HG03280 (cell line): ENCODE measurements around the gene NPRL2.
A peak's percentile ranks its signal among the peaks of the same experiment; 100 is the strongest.

Experiments used
- ATAC-seq: cut with Tn5 transposase; IDR thresholded peaks from one replicate; pipeline ENCODE4 v1.9.1; 2021; ENCODE audit warnings: mild to moderate bottlenecking, moderate library complexity; ENCODE audit not compliant: unreplicated experiment

Gene NPRL2

DNA sequence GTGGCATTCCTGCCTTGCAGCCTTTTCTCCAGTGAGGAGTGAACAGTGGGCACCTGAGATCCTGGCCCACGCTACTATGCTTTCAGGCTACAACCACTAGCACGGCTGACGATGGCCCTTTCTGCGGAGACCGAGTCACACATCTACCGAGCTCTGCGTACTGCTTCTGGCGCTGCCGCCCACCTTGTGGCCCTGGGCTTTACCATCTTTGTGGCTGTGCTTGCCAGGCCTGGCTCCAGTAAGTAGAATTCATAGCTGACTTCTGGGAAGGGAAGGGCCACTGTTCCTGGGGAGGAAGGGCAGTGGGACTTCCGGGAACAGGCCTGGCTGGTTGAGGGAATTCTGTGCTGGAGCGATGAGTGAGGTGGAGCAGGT, 735 bp upstream of the NPRL2 start:
- ATAC-seq, result no peak

DNA sequence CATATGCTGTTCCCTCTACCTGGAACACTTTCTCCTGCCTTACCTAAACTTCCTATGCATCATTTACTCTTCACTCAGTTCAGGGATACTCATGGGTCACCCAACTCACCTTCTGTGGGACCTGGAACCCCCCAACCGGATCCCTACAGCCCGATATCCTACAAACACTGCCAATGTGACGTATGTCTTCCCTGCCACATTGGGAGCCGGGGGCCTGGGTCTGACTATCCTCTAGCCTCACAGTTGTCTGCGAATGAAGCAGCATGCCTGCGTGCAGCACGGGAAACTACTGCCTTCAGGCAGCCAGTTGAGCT, 405 bp downstream of the NPRL2 start:
- ATAC-seq, result no peak

DNA sequence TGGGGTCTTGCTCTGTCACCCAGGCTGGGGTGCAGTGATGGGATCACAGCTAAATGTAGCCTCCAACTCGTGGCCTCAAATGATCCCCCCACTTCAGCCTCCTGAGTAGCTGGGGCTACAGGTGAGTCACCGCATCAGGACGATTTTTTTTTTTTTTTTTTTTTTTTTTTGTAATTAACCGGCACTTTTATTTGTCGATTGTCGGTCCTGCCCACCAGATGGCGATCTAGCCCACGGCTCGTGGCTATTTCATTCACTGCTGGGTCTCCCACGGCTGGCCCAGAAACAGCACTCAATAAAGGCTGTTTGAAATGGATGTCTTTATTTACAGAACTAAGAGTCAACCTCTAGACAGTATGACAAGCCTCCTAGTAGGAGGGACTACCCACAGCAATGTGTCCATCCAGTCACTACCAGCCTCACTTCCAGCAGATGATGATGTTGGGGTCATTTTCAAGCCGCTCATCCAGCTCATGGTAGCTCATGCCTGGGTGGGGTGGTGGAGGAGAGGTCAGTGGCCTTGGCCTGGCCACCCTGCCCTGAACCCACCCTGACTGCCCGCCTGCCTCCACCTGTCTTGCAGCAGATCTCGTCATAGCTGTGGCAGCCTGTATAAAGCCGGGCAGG, 3.3 kb downstream of the NPRL2 start:
- ATAC-seq, result no peak

DNA sequence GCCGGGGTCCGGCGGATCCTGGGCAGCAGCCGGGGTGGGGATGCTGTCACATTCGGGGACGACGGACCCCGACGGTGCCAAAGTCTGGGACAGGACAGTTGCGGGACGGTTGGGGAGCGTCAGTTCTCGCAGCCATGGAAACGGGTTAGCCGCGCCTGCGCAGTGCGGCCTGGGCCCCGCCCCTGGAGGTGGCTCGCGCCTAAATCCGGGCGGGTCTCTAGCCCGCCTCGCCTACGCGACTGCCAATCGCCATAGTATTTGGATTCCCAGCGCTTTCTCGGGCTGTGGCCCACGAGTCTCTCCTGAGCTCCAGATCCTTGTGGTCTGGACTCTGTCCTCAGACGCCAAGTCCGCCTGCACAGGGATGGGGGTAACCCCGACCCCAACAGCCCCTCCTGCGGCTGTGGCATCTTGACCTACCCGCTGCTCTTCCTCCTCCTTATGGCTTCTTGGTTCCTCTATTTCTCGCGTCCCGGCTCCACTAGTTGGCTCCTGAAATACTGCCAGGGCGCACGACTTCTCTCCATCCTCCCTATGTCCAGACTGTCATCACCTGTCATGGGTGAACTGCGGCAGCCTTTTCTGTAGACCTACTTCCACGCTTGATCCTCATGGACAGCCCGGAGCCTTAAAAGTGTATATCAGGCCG, 4.9 kb downstream of the NPRL2 start, which contains the start of gene ZMYND10:
Gene ZMYND10 (minus strand): TSS at position 147 of the 649 bp plus-strand sequence. CDS start 153 bp downstream, outside the sequence.
- no peak for ATAC-seq

DNA sequence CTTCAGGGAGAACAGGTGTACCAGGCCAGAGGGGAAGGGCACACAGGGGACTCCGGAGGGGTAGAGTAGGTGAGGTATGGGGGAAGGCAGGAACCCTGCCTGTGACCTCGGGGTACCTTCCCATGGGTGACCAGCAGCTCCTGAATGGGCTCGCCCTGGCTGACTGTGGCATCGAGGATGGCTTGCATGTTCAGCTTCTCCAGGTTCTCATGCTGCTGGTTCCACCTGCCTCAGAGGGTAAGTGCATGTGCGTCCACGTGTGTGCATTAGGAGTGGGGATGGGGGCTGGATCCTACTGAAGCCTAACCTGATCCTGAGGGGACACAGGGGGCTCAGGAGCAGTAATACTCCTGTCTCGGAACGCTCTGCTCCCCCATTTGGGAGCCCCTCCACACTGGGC, 5.6 kb downstream of the NPRL2 start:
- no peak for ATAC-seq

DNA sequence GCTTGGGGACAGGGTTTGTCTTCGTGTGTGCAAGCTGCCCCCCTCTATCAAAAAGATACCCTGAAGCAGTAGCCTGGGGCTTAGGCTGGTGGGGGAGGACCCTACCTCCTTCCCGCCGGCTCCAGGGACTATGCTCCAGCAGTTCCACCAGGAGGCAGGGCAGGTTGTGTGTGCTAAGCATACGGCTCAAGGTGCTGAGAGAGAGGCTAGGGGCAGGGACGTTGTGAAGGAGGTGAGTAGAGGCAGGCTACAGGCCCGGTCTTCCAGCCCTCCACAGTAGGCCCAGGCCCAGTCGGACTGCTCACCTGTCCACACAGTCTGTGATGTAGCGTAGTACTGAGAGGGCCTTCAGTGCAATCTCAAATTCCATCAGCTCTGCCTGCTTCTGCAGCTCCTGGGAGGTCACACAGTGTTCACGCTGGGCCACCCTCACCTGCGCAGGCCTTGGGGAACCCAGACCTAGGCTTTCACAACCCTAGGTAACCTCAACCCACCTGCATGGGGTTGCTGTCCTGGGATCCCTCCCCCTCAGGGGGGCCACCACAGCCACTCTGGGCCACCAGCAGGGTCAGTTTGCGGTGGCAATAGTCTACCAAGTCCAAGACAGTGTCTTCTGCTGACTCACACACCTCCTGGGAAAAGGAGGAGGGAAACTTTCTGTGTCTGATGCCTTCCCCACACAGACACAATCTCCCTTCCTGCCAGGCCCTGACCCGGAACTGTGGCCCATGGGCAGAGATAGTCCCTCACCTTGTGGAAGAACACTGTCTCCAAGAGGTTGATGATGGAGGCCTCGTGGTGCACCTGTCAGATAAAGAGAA, 7.6 kb downstream of the NPRL2 start:
- ATAC-seq, result no peak

DNA sequence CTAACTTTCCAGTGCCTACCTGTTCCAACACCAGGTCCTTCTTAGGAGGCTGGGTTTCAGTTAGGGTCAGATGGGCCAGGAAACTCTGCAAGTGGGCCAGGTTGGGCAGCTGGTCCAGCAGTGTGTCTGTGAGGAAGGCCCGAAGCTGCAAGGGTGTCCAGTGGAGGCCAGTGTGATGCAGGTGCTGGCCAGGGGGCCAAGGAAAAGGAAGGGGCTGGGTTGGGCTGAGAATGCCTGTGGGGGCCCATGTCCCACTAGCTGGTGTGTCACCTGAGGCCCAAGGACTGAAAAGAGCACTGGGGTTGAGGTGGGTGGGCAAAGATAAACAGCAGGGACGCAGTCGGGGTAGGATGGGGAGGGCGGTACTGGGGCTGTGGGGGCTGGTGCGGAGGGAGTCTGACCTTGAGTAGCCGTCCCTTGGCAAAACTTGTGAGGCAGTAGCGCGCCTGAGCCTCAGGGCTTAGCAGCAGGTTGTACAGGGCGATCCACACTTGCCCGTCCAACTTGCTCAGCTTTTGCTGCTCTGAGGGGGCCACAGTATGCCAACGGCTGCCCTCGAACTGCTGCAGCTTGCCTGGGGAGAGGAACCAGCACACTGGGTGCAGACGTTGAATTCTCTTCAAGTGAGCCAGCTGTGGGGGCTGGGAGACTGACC, 8.5 kb downstream of the NPRL2 start:
- no peak for ATAC-seq

DNA sequence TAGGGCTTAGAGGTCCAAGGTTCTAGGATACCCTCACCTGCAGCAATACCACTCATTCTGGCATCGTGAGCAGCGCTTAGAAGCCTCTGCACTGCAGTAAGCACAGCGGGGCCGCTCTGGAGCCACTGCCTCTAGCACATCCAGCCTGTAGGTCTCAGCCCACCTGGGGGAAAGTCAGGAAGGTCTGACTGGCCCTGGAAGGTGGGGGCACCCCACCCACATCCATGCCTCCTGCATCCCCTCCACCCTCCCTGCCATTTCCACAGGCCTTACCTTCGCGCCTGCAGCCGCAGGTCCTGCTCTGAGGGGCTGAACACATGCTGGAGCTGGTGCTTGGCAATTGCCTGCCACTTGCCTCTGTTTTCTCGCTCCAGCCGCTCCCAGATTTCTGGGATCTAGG, 9.0 kb downstream of the NPRL2 start:
- ATAC-seq, result no peak

DNA sequence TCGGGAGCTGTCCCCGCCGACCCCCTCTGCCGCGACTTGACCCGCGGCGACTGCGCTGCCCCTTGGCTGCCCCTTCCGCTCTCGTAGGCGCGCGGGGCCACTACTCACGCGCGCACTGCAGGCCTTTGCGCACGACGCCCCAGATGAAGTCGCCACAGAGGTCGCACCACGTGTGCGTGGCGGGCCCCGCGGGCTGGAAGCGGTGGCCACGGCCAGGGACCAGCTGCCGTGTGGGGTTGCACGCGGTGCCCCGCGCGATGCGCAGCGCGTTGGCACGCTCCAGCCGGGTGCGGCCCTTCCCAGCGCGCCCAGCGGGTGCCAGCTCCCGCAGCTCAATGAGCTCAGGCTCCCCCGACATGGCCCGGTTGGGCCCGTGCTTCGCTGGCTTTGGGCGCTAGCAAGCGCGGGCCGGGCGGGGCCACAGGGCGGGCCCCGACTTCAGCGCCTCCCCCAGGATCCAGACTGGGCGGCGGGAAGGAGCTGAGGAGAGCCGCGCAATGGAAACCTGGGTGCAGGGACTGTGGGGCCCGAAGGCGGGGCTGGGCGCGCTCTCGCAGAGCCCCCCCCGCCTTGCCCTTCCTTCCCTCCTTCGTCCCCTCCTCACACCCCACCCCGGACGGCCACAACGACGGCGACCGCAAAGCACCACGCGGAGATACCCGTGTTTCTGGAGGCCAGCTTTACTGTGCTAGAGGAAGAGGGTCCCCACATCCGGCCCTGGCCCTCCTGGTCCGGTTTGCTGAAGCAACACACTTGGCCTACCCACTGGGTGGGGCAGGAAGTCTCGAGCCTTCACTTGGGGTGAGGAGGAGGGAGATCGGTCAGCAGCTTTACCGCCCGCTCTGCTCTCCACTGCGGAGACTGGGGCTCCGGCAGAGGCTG, 9.9 kb downstream of the NPRL2 start, which contains the start of gene RASSF1:
Gene RASSF1 (minus strand): TSS at position 389 of the 882 bp plus-strand sequence. CDS start 31 bp downstream, at position 358.
- no peak for ATAC-seq

DNA sequence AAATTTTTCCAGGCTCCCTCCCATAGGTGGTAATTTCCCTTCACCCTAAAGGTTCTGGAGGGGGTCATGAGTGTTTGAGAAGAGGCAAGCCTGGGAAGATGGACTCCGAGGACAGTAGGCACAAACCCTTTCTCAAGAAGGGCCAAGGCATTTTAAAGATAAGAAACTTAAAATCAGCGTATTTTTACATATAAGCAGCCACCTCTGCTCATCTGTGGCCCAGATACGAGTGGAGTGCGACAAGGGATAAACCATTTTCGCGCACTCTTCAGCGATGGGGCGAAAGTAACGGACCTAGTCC, 10.5 kb downstream of the NPRL2 start:
- ATAC-seq, result no peak

DNA sequence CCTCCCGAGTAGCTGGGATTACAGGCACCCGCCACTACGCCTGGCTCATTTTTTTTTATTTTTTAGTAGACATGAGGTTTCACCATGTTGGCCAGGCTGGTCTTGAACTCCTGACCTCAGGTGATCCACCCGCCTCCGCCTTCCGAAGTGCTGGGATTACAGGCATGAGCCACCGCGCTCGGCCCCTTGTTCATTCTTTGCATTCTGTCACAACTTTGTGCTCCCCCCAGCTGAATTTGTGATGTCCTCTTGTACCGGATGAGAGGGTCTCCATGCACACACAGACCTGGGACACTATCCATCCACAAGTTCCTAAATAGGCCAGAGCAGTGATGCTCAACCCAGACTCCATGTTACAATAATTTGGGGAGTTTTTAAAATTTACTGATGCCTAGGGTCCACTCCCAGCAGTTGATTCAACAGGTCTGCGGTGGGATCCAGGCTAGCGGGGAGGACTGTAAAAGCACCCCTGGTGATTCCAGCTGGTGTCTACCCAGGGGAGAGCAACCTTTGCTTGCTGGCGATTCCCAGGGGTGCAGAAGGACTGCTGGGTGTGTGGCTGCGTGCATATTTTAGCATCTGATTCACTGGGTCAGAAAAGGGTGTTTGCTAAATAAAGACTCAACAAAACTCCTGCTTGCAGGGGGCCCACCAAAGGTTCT, 11.0 kb downstream of the NPRL2 start:
- ATAC-seq, result no peak

DNA sequence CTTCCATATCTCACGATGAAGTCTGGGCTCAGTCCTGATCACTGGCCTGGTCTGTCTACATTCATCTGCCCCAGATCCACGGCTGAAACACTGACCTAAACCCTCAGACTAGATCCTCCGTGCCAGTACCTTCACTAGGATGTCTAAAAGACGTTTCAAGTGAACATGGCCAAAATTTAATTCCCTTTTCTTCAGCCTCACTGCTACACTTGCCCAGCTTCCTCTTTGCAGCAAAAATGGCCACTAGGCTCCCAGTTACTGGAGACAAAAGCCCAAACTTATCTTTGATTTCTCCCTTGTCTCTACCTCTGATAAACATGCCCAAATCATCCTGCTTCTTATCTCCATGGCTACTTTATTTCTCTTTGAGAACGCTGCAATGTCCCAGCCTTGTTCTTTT, 11.6 kb downstream of the NPRL2 start:
- no peak for ATAC-seq

DNA sequence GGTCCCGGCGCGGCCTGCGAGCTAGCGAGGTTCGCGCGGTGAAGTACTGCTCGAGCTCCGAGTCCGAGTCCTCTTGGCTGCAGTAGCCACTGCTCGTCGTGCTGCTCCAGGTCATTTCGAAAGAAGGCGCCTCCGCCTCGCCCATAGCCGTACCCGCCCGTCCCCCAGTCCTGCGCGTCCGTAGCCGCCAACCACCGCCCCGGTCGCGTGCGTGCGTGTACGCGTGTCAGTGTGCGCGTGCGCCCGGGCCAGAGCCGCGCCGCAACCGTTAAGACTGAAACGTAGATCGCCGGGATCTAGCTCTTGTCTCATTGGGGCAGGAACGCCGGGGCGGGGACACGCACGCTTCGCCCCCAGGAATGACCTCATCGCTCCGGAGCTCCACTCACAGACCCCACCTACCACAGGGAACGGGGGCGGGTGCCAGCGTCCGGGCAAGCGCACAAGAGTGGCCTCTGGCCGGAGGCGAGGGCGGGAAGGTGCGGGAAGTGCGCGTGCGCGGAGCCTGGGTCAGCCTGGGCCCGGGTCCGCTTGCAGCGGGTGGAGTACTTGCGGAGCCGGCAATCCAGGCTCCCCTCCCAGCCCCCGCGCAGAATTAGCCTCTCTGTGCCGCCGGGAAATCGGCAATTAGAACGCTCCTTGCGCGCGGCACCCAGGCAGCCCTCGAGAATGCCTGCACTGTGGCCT, 13.3 kb downstream of the NPRL2 start:
- peak; percentile 80 for ATAC-seq

DNA sequence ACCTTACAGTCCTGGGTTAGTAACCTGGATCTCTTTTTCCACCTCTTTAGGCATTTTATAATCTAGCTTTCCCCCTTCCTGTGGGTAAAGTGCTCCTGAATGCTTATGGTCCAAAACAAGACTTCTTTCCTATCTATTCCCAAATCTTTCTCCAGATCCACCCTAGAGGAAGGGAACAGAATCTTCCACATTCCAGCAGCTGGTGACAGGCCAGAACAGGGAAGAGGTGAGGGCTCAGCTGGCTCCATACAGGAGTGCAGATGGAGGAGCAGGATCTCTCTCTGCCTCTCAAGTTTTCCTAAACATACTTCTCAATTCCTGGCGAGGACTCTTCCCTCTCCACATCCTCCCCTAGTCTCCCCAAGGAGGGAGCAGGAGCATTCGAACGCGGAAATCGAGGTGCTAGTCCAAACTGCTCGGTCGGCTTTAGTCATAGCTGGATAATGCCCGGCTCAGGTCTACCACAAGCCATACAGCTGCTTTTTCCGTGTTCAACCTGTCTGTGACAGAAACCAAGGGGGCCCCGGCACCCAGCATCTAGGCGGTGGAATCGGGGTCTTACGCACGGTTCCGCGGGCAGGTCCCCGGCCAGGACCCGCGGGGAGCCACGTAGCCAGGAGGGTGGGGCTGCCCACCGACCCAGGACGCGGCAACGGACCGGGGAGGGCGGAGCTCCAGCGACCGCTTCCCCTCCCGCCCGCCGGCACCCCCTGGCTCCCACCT, 14.0 kb downstream of the NPRL2 start:
- ATAC-seq, result peak; percentile 34

DNA sequence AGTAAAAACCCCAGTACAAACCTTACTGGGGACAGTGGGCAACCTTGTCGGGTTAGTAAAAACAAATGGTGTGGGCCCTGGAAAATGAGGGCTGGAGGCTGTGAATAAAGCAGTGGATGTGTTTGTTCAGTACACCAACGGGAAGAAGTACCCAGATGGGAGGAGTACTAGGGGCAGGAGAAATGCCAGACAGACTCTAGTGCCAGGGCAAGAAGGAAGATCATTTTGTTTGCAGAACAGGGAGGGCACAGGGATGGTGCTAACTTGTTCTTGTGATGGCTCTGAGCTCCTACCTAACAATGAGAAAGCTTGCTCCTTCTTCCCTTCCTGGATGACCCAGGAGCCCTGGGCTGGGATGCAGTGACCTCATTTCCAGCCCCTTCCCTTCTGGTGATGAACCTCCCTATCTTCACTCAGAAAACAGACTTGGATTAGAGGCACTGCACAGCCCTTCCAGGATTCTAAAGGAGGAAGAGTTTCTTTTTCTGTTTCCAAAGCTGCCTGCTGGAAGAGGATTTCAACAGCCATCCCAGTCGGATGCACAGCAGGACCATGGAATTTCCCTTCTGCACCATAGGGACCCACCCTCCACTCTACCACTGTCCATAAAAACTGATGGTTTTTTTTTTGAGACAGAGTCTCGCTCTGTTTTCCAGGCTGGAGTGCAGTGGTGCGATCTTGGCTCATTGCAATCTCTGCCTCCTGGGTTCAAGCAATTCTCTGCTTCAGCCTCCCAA, 16.1 kb downstream of the NPRL2 start:
- ATAC-seq, result no peak

DNA sequence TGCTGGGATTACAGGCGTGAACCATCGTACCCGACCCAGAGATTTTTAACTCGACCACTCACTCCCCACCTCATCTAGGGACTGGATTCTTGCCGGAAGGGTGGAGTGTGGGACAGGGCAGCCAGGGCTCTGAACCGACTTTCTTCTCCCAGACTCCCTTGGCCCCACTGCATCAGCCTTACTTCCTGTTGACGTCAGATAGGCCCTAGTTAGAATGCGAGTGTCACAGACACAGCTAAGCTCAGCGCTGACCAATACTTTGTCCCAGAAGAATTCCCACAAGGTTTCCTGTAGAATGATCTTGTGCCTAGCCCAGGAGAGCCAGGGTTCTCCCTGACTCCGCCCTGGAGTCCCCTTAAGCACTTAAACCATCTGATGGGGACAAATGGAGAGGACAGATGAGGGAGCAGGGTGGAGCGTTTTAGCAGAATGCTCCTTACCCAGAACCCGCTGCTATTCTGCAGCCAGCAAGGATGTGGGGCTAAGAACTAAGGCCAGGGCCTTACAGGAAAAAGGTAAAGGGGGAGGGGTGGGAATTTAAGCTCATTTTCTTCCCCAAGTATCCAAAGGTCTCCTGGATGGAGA, 16.7 kb downstream of the NPRL2 start:
- ATAC-seq, result no peak

DNA sequence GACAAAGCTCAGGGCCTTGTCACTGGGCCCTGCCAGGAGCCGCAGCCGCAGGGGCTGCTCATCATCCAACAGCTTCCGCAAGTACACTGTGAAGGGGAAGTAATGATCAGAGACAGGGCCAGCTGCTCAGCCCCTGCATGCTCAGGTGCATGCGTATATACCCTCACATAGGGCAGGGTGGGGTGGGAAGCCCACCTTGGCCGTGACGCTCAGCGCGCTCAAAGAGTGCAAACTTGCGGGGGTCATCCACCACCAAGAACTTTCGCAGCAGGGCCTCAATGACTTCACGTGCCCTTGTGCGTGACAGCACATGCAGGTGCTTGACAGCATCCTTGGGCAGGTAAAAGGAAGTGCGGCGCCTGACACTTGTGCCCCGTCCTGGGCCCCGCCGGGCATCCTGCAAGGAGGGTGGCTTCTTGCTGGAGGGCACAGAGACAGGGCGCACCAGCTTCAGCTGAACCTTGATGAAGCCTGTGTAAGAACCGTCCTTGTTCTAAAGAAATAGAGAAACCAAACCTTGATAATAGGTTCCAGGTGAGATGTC, 19.1 kb downstream of the NPRL2 start:
- ATAC-seq, result no peak

DNA sequence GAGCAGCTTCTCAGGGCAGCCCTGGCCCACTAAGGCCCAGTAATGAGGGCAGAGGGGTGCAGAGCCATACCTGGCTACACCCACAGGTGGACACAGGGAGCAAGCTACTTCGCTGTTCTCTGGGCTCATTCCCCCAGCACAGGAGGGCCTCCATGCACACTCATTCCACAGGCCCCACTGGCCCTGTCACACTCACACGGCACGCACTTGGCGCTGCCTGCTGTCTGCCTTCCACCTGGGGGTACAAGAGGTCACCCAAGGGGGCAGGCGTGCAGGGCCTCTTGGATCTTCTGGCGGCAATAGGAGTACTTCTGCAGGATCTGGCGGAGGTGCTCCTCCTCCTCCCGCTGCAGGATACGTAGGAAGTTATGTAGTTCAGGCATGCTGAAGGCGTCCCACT, 20.2 kb downstream of the NPRL2 start:
- no peak for ATAC-seq
